HEK293T (cell line): ENCODE results near the gene ST6GAL1.

Experiments used
- CTCF ChIA-PET: fragments of 350-600 bp; formaldehyde crosslinking; extraction: SDS; loops from one replicate; lab custom pipeline; 2021; ENCODE audit warnings: antibody characterized with exemption, inconsistent platforms; lab: Yijun Ruan, JAX
- POLR2A ChIA-PET: fragments of 350-600 bp; formaldehyde crosslinking; extraction: SDS; loops from one replicate; lab custom pipeline; 2020; ENCODE audit warnings: antibody characterized with exemption, inconsistent platforms; lab: Yijun Ruan, JAX
- DNase-seq: peaks from one replicate; pipeline ENCODE4 v3.0.0; 2012; ENCODE audit warnings: mixed read lengths; ENCODE audit errors: extremely low spot score
- ARNT ChIP-seq: fragments of 450-650 bp; IDR thresholded peaks from 2 replicates; pipeline ENCODE4 v1.6.1; 2017; ENCODE audit warnings: mild to moderate bottlenecking
- BHLHE40 ChIP-seq: fragments of 450-650 bp; IDR thresholded peaks from 2 replicates; pipeline ENCODE4 v1.6.1; 2016; ENCODE audit warnings: mild to moderate bottlenecking, moderate library complexity, borderline replicate concordance
- CTBP1 ChIP-seq: fragments of 450-650 bp; IDR thresholded peaks from 2 replicates; pipeline ENCODE4 v1.6.1; 2016; ENCODE audit warnings: borderline replicate concordance
- ELF4 ChIP-seq: fragments of 450-650 bp; IDR thresholded peaks from 2 replicates; pipeline ENCODE4 v1.6.1; 2017; ENCODE audit warnings: antibody characterized with exemption
- FOXA1 ChIP-seq: fragments of 450-650 bp; IDR thresholded peaks from 2 replicates; pipeline ENCODE4 v1.6.1; 2016; ENCODE audit warnings: mild to moderate bottlenecking
- FOXK2 ChIP-seq: fragments of 450-650 bp; IDR thresholded peaks from 2 replicates; pipeline ENCODE4 v1.6.1; 2016; ENCODE audit warnings: mild to moderate bottlenecking
- FOXM1 ChIP-seq: fragments of 450-650 bp; IDR thresholded peaks from 2 replicates; pipeline ENCODE4 v1.6.1; 2017; ENCODE audit warnings: mild to moderate bottlenecking, borderline replicate concordance
- HDGF ChIP-seq: fragments of 450-650 bp; IDR thresholded peaks from 2 replicates; pipeline ENCODE4 v1.6.1; 2017; ENCODE audit warnings: antibody characterized with exemption, borderline replicate concordance
- L3MBTL2 ChIP-seq: fragments of 450-650 bp; conservative IDR thresholded peaks from 2 replicates; pipeline ENCODE4 v1.6.1; 2016; ENCODE audit warnings: mild to moderate bottlenecking
- LEF1 ChIP-seq: fragments of 450-650 bp; IDR thresholded peaks from 2 replicates; pipeline ENCODE4 v1.6.1; 2017; ENCODE audit warnings: mild to moderate bottlenecking, borderline replicate concordance
- NFRKB ChIP-seq: fragments of 450-650 bp; IDR thresholded peaks from 2 replicates; pipeline ENCODE4 v1.6.1; 2016; ENCODE audit warnings: mild to moderate bottlenecking, moderate library complexity
- PKNOX1 ChIP-seq: fragments of 450-650 bp; IDR thresholded peaks from 2 replicates; pipeline ENCODE4 v1.6.1; 2016
- SP1 ChIP-seq: fragments of 450-650 bp; IDR thresholded peaks from 2 replicates; pipeline ENCODE4 v1.6.1; 2017
- SUZ12 ChIP-seq: fragments of 450-650 bp; IDR thresholded peaks from 2 replicates; pipeline ENCODE4 v1.6.1; 2016; ENCODE audit warnings: mild to moderate bottlenecking
- TARDBP ChIP-seq: fragments of 450-650 bp; IDR thresholded peaks from 2 replicates; pipeline ENCODE4 v1.6.1; 2016
- ZNF384 ChIP-seq: fragments of 450-650 bp; IDR thresholded peaks from 2 replicates; pipeline ENCODE4 v1.6.1; 2016

The ST6GAL1 gene

DNA sequence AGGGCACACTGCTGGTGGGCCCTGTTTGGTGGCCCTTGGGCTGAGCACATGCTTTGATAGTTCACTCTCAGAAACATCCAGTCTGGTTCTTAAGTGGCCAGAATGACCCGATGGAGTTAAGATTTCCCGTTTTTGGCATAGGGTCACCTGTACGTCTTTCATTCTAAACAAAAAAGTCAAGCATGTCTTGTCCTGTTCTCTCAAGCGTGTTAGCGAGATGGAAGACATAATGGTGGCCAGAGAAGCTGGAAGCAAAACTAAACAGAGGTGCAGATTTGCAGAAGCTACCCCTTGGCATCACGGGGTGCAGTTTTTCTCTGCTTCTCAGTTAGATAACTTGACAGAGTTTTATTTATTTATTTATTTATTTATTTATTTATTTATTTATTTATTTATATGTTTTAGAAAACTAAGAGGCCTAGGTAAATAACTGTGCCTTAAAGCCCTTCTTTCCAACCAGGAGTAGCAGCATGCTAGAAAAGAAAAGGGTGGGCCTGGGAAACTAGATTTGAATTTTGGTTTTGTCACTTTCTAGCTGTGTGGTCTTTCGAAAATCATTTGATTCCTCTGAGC, 63.0 kb downstream of the ST6GAL1 start:
- ChIA-PET CTCF (interaction anchor here (1.1 kb wide), 1 partner anchor 15 kb away, joined by 3 read pairs; no protein-coding TSS in a partner anchor), POLR2A (no interaction called here)
- no peak for DNase-seq
- TF ChIP-seq ARNT (no peak), SP1 (no peak), FOXK2 (no peak), NFRKB (no peak), PKNOX1 (no peak), L3MBTL2 (no peak), ZNF384 (no peak), TARDBP (no peak), CTBP1 (no peak), LEF1 (no peak), SUZ12 (no peak), HDGF (no peak), FOXM1 (no peak), ELF4 (no peak), FOXA1 (no peak), BHLHE40 (no peak)

- ChIA-PET CTCF (interaction anchor here (1.1 kb wide), 1 partner anchor 16 kb away, joined by 3 read pairs; no protein-coding TSS in a partner anchor), POLR2A (no interaction called here)
- TF ChIP-seq ELF4 (no peak), SUZ12 (no peak), NFRKB (no peak), L3MBTL2 (no peak), FOXK2 (no peak), TARDBP (no peak), ARNT (no peak), FOXA1 (no peak)
- DNase-seq: no peak
Observed at GRCh38 chr3:186994000-186994955, 64.0 kb downstream of the ST6GAL1 start.

DNA sequence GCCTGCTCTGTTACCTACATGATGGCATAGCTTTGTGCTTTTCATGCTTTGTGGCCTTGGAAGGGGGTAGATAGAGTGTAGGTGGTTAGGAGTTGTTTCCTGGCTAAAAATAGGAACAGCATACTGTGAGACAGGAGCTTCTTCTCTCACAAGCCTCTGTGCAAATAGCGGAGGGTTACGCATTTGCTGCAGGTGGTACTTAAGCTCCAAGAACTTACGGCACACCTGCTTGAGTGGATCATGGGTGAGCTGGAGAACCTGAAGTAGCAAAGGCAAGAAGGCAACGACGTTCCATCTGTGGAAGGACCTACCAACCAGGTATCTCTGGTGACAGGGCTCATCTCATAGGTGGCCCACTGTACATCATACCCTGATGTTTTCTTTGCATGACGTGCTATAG, 66.0 kb downstream of the ST6GAL1 start:
- TF ChIP-seq L3MBTL2: no peak
- TF ChIP-seq SUZ12: no peak
- TF ChIP-seq LEF1: no peak
- no peak for TF ChIP-seq PKNOX1
- no peak for TF ChIP-seq ZNF384
- no peak for TF ChIP-seq TARDBP
- no peak for TF ChIP-seq ARNT
- no peak for DNase-seq
- CTCF ChIA-PET: no interaction called here
- POLR2A ChIA-PET: no interaction called here

DNA sequence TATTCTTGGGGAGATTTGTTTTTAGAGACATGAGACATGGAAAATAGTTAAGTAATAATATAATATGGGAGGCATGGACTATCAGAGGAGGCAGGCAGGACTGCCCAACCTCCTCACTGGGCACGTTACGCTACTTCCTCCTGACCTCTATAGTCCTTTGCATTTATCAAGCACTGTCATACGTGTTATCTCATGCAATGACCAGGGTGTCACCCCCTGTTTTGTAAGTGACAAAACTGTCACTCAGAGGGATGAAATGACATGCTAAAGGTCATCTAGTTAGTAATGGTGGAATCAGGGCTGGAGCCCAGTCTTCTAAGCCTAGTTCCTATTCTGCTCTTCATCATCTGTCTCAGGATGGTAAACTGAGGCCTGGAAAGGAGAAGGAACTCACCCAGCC, 66.7 kb downstream of the ST6GAL1 start:
- POLR2A ChIA-PET: no interaction called here
- DNase-seq: no peak
- CTCF ChIA-PET: no interaction called here
- TF ChIP-seq NFRKB: no peak
- TF ChIP-seq ZNF384: no peak

GRCh38 chr3:186997473-186997939, 67.2 kb downstream of the ST6GAL1 start:
- ChIA-PET POLR2A (no interaction called here), CTCF (no interaction called here)
- TF ChIP-seq PKNOX1 (no peak), TARDBP (no peak), NFRKB (no peak), ZNF384 (no peak), L3MBTL2 (no peak)
- no peak for DNase-seq

GRCh38 chr3:186998937-186999368, 68.6 kb downstream of the ST6GAL1 start:
- ChIA-PET CTCF (interaction anchor here (0.6 kb wide), 1 partner anchor 815 kb away, joined by 3 read pairs; no protein-coding TSS in a partner anchor), POLR2A (no interaction called here)
- TF ChIP-seq CTBP1 (no peak), BHLHE40 (no peak), LEF1 (no peak), SP1 (no peak), ZNF384 (no peak), FOXM1 (no peak), NFRKB (no peak), FOXA1 (no peak), L3MBTL2 (no peak), SUZ12 (no peak), ARNT (no peak), TARDBP (no peak), FOXK2 (no peak), HDGF (no peak), PKNOX1 (no peak)
- DNase-seq: no peak
